Stimulated activated CD4-positive, alpha-beta T cell treated with anti-CD3 and anti-CD28 coated beads, Interleukin-2, amount 100 ng/mL, for 48 hours (primary cell): ENCODE results near the gene SLAIN2.

Experiments used
- DNase-seq, 2 donors: peaks; one replicate each; pipeline ENCODE4 v3.0.0-alpha.2; 2020

SLAIN2 gene

GRCh38 chr4:48334900-48335384 is 6.4 kb upstream of the SLAIN2 start:
- no peak for DNase-seq

GRCh38 chr4:48336146-48336870 is 5.0 kb upstream of the SLAIN2 start:
- no peak for DNase-seq

DNA sequence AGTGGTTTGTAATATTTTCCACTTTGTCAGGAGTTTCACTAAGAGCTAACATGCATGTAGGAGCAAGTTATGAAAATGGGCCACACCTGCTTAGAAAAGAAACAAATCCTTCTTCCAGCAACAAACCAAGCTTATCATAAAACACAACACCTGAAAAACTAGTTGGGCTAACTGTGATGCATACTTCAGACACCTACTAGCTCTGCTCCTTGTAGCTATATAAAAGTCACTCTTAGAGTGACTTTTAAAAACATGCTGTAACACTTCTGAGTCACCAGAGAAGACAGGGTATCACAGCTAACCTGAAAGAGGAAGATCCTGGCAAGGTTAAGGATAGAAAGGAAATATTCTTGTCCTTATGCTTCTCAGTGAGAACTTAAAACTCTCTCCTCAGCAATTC is 3.6 kb upstream of the SLAIN2 start:
- no peak for DNase-seq

GRCh38 chr4:48339642-48340041 is 1.7 kb upstream of the SLAIN2 start:
- no peak for DNase-seq

DNA sequence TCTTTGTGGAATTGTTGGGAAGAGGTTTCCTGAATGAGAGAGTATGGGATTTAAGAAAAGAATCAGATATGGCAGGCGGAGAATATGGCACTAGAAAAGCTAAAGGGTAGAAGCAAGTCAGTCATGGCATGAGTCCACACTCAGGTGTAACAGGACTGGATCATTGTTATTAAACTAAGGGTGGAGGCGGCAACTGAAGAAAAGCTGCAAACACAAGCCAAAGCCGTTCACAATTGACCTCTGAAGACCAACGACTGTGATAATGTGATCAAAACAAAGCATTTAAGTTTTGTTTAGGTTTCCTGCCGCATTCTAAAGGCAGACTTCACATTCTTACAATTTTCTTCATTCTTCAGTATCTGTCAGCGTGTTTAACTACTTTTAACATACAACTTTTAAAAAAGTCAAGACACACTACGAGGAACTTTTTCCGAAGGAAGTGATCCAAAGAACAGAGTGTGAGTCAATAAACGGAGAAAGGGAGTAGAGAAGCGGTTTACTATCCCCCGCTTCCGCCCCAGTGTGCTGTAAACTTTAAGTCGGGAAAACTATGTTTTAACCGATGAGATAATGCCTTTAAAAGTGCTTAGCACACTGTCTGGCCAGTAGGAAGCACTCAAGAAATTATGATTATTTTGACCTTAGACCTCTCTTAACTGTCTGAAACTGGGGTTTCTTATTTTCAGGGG is 909 bp upstream of the SLAIN2 start:
- no peak for DNase-seq

DNA sequence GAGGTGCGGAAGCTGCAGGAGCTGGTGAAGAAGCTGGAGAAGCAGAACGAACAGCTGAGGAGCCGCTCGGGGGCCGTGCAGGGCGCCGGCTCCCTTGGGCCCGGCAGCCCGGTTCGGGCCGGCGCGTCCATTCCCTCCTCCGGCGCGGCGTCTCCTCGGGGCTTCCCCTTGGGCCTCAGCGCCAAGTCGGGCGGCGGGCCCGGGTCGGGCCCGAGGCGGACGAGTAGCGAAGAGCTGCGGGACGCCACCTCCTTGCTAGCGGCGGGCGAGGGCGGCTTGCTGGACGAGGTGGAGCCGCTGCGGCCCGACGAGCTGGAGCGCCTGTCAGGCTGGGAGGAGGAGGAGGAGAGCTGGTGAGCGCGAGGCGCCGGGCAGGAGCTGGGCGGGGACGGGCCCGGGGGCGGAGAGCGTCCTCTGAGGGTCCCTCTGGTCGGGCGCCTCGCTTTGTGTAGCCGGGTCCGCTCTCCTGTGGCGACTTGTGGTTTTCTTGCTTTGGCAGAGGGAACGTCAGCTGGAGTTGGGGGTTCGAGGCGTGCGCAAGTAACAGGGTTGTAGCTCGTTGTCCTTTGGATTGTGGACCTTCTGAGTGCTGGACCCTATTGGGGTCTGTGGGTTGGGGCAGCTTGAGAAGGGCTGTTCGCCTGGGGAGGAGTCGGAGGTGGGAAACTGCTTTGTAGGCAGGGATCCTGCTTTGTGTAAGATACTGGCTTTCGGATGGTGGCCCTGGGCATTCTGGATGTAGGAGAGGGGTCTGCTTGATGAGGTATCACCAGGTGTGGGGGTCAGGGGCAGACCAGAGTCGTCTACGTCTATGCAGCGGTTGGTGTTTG is 662 bp downstream of the SLAIN2 start:
- DNase-seq = peak; percentile 28 to 38

GRCh38 chr4:48342606-48342880 is 1.2 kb downstream of the SLAIN2 start:
- no peak for DNase-seq

- no peak for DNase-seq
These were observed 1.7 kb downstream of the SLAIN2 start for GRCh38 chr4:48343035-48343434.

DNA sequence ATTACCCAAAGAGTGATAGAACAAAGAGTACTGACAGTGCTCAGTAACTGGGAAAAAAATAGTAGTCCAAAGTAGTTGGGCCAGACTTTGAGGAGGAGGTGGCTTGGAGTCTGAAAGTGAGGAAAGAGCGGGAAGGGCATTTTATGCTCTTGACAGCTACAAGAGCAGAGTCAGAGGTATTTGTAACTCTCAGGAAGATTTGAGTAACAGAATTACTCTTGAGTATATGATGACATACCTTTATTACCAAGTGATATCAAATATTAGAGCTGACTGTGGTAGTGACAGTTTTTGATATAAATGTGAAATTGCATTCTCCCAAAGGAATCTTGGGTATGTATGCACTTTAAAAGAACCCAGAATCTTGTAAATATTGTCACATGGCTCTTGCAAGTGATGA is 2.2 kb downstream of the SLAIN2 start:
- DNase-seq = no peak

DNA sequence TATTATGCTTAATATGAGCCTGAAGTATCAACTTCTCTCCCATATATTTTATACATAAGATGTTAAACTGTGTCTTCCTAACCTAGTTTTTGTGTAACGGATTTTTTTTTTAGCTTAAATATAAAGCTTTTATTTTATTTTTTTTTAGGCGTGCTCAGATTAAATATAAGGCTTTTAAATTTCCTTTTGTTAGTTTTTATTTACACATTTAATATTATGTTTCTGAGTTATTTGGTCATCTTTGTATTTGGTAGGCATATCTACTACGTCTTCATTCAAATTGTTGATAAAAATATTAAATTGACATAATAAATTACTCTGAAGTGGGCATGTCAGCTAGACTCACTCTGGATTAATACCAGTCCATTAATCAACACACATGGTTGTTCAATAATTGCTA is 4.2 kb downstream of the SLAIN2 start:
- no peak for DNase-seq

GRCh38 chr4:48346594-48346993 is 5.3 kb downstream of the SLAIN2 start:
- DNase-seq = no peak

DNA sequence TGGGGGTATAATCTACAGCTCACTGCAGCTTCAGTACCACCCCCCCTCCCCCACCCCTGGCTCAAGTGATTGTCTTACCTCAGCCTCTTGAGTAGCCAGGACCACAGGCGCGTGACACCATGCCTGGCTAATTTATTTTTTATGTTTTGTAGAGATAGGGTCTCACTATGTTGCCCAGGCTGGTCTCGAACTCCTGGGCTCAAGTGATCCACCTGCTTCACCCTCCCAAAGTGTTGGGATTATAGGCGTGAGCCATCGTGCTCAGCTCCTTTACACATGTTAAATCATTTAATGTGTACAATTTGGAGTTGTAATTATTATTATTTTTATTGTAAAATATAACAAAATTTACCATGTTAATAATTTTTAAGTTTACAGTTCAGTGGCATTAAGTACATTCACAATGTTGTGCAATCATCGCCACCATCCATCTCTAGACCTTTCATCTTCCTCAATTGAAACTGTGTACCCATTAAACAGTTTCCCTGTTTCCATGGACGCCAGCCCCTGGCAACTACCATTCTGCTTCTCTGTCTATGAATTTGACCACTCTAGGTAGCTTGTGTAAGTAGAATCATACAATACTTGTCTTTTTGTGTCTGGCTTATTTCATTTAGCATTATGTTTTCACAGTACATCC is 6.1 kb downstream of the SLAIN2 start:
- DNase-seq = no peak

- DNase-seq = no peak
These were observed 9.5 kb downstream of the SLAIN2 start for GRCh38 chr4:48350871-48351270.

GRCh38 chr4:48352793-48353192 is 11.5 kb downstream of the SLAIN2 start:
- DNase-seq = no peak

DNA sequence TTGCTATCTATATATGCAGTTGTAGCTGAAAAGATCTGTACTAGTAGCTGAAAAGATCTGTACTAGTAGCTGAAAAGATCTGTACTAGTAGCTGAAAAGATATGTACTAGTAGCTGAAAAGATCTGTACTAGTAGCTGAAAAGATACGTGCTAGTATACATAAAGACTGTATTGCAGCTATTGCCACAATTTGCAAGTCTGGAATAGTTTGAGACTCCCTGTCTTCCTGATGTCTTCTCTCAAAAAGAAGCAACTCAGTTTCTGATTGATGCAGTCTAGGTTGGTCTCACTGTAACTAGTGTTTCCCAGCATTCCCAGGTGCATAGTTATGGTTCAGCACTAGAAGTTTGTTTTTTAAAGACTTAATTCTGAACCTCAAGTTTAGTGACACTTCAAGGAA is 15.0 kb downstream of the SLAIN2 start:
- no peak for DNase-seq

GRCh38 chr4:48360285-48361011 is 19.1 kb downstream of the SLAIN2 start:
- DNase-seq = no peak

- DNase-seq = no peak
These were observed 19.7 kb downstream of the SLAIN2 start for GRCh38 chr4:48361012-48361400.

GRCh38 chr4:48366611-48367010 is 25.3 kb downstream of the SLAIN2 start:
- DNase-seq = no peak

DNA sequence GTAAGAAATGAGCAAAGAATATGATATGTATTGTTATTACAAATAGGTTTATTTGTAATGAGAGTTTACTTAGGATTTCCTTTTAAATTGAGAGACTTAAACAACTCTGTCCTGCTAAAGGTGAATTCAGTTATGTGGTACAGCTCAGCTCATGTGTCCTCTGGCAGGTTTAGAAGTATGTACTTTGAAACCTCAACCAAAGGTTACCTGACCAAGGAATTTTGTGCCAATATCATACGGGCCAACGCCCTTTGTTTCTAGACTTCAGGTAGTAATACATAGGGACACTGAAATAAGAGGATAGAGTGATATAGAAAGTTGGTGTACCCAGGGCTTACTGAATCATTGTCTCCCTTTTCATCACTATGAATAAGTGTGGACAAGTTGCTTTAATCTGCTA is 25.7 kb downstream of the SLAIN2 start:
- no peak for DNase-seq

- DNase-seq = no peak
These were observed 27.1 kb downstream of the SLAIN2 start for GRCh38 chr4:48368389-48368788.

GRCh38 chr4:48369248-48369647 is 27.9 kb downstream of the SLAIN2 start:
- DNase-seq = no peak

DNA sequence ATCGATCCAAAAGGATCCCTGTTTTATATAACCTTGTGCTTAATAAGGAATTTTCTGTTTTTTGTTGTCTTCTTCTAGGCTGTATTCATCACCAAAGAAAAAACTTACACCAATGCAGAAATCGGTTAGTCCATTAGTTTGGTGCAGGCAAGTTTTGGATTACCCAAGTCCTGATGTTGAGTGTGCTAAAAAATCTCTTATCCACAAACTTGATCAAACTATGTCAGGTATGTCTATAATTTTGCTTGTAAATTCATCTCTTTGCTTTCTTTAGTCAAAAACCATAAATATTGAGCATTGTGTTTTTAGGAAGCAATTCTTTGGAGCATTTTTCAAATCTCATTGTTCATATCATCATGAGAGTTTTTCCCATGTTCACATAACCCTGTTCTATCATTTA is 28.4 kb downstream of the SLAIN2 start:
- no peak for DNase-seq
